ENCODE data around the gene SNX27.

Gene SNX27

DNA sequence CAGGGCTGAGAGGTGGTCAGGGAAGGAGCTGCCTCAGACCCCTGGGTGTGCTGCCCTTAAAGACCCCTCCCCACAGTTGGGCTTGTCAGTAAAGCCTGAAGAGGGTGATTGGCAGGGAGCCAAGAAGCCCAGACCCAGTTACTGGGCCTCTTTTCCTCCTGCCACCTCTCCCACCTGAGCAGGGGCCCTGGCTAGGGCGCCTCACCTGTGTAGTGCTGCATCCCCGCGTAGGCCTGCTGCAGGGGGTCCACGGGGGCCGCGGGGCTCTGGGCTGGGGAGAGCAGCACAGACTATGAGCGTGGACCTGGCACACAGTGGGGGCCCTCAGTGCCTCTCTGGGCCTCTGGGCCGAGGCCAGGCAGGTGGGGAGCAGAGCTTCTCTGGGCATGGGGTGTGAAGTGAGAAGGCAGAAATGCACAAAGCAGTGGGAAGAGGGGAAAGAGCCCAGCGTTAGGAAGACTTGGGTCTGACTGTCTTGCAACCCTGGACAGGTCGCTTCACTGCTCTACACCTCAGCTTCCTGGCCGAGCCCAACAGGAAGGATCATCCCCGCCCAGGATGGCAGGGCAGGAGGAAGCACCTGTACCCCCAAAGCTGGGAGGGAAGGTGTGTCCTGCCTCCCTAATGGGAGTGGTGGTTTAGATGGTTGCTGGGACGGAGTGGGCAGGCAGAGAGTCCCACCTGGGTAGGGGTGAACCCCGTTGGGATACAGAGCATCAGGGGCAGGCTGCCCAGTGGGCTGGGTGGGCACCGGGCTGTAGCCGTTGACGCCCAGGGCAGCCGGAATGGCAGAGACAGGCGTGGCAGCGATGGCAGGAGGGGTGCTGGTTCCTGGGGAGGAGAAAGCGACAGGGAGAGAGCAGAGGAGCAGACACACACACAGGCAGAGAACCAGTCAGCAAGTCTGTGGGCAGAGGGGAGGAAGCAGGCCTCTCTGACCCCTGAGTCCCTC lies 94.9 kb downstream of the SNX27 start:
- no peak for DNase-seq

- no peak for DNase-seq
Measured at GRCh38 chr1:151707541-151708065, 95.8 kb downstream of the SNX27 start.

DNA sequence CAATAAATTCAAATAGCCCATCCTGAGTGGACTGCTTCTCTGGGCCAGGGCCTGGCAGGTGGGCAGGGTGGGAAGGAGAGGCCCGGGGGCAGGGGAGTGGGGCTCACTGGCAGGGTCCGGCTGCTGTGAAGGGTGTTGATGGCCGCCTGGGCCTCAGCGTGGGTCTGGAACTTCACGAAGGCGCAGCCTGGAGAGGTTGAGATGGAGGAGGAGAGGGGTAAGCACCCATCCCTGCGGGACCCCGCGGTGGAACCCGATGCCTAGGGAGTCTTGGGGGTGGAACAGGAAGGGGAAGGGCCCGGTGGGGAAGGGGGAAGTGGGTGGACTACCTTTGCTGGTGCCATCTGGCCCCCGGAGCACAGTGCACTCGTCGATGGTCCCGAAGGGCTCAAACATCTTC lies 97.0 kb downstream of the SNX27 start:
- DNase-seq = no peak

DNA sequence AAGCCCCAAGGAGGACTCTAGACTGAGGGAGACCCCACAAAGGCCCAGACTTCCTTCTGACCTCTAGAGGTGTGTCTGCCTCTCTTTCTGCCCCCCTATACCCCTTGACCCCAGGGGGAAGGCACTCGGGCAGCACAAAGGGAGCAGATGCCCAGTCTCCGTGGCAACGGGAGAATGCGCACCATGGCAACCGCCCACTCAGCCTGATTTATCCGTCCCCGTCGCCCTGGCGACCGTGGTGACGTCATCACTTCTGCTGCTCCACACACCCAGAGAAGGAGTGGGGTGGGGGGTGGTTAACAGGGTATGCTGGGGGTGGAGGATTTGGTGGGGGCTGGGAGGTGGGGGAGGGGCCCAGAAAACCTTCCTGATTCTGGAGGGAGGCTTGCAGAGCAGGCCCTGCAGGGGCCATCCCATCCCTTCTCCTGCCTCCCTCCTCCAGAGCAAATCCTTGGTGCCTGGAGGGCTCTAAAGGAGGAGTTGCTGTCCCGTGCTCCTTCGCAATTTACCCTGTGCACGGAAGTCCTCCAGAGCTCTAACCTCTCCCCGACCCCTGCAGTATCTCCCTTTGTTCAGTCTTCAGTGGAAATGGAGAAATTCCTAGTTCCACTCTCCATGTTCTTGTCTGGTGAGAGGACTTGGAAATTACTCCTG lies 98.5 kb downstream of the SNX27 start:
- DNase-seq = peak; percentile 8

- DNase-seq = no peak
Measured at GRCh38 chr1:151711044-151711800, 99.4 kb downstream of the SNX27 start.

DNA sequence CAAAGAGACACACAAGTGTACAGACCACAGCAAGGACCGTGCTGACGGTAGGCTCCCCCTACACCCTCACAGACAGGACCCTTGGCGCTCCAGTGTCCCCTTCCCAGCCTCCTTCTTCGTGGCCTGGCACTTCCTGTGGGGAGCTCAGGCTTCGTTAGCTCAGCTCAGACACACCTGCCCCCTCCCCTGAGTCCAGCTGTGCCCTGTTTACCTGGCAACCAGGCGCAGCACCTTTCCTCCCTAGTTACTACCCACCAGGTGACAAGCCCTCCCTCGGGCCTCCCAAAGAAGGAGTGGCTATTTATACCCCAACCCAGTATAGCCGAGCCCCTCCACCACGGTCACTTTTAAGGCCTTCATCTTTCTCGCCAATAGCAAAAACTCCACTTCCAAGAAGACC lies 100.1 kb downstream of the SNX27 start:
- DNase-seq = no peak

DNA sequence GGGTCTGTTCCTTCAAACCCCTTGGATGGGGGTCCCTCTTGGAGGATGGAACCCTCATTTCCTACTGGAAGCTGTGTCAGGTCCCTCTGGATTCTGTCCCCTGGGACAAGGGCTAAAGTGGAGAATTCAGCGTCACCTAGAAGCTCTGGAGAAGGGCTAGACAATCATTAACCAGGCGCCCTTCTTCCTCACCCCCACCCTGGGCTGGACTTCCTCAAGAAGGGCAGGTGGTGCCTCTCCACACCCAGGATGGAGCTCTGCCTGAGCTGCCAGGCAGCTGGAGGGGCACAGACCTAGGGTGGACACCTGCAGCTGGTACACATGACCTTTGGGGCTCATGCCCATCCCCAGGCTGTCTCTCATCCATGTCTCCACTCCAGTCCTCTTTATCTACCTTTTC lies 101.2 kb downstream of the SNX27 start:
- no peak for DNase-seq

DNA sequence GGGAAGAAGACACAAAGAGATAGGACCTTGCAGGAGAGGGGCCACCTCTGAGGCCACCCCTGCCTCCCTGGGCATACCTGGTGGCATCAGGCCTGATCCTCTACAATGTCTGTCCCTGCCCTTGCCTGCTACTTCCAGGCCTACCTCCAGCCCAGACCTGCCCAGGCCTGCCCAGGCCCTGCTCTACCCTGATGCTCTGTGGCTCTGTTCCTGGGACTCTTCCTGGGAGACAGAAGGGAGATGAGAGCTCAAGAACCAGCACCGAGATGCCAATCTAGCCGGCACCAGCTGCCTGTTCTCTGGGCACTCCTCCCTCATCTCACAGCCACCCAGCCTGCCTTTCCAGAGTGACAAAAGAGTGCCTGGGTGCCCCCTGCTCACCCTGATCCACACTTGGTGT lies 102.0 kb downstream of the SNX27 start:
- DNase-seq = no peak

- peak; percentile 92 for DNase-seq
Measured at GRCh38 chr1:151714820-151715725, 103.2 kb downstream of the SNX27 start.

- DNase-seq = peak; percentile 52
Measured at GRCh38 chr1:151715726-151716404, 104.0 kb downstream of the SNX27 start.

DNA sequence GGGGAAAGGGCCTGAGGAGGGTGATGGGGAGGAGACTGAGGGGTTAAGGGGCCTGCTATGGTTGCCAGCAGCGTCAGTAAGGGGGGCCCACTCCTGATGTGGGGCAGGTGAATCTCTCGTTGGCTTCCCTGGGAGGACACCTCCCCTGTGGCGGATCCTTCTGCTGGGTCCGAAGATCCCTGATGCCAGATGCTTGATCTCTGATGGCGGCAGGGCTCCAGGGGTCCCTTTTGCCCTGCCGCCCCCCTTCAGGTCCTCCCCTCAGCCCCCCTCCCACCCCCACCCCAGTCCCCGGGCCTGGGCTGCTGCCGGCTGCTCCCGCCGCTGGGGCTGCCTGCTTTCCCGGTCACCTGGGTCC lies 104.5 kb downstream of the SNX27 start:
- no peak for DNase-seq

DNA sequence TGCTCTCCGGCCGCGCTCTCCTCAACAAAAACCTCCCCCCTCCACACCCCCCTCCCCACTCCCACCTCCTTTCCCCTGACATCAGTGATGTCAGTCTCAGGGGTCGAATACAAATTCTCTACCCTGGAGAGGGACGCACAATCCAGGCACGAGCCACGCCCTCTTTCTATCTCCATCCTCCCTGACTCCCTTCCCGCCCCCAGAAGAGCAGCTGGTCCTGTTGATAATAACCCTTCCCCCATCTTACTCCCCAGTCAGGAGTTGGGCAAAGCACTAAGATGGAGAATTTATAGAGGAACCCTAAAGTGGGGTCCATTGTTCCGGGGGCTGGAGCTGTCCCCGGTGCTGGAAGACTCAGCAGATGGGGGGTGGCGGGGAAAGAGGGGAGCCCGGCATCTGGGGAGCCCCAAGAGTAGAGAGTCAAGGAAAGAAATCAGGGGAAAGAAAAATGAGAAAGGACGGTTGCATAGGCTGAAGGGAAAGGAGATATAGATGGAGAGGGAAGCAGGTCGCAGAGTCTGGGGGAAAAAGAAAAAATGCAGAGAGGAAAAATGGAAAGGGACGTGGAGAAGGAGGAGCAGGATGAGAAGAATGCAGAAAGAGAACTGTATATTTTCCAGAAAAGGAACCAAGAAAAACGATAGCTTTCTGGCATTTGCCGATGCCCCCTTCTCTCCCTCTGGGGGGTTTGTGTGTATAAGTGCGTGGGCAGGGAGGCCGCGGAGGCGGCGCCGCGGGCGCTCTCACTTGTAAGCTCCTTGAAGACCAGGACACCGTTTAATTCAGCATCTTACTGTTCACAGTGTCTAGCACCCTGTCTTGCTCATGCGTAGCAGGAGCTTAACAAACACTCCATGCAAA lies 105.2 kb downstream of the SNX27 start, which contains the start of gene CELF3:
Gene CELF3, minus strand, starts transcription at position 33 of the 861 bp plus-strand sequence. CDS start 783 bp downstream, outside the sequence.
- DNase-seq = peak; percentile 88

- DNase-seq = no peak
Measured at GRCh38 chr1:151718011-151718431, 106.2 kb downstream of the SNX27 start.

- DNase-seq = no peak
Measured at GRCh38 chr1:151718666-151719065, 106.8 kb downstream of the SNX27 start.

DNA sequence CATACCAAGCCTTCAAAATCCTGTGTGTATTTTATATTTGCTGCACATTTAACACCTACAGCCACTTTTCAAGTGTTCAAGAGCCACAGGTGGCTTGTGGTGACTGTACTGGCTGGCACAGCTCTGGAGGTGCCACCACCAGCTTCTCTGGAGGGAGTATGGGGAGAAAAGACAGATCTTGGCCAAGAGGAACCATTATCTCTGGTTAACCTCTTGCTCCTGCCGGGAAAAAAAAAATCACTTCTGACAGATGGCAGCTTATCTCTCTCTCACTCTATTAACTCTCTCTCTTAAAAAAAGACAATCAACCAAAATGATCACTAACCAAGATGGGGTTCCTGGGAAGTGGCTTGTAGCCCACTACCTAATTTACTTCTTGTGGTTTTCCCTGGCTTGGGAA lies 108.3 kb downstream of the SNX27 start:
- peak; percentile 60 for DNase-seq

- DNase-seq = no peak
Measured at GRCh38 chr1:151720554-151720953, 108.7 kb downstream of the SNX27 start.

DNA sequence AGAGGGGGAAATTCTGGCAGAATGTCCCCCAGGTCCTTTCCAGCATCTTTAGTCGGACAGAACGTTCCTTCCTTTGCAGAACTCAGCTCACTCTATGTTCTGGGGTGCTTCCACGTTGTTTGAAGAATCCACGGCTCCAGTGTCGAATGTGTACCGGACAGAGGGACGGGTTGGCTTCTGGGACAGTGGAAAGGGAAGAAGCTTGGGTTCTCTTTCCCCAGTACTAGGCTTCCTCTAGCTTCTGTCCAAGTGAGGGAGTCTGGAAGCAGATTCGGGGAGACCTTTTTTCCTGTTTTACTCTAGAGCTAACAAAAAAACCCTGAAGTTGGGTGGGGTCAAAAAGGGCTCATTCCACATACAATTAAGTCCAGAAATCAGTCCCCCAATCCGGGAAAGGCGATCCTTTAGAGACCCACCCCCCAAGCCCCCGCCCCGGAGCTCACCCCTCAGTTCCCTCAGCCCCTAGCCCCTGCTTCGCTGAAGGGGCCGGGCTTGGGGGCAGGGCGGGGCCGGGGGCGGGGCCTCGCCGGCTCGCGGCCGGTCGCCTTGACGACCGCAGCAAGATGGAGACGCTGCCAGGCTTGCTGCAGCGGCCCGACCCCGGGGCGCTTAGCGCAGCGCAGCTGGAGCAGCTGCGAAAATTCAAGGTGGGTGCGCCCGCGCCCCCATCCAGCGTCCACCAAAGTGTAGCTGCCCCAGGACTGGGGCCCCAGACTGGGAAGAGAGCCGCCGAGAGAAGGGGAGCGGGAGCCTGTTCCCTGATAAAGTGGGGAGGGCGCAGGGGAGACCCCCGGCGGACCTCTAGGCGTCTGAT lies 109.3 kb downstream of the SNX27 start, which contains the start of gene RIIAD1:
Gene RIIAD1, plus strand, starts transcription at position 549 of the 814 bp plus-strand sequence. Its CDS starts 15 bp downstream, at position 564.
- DNase-seq = no peak

GRCh38 chr1:151721788-151722510 lies 110.1 kb downstream of the SNX27 start:
- no peak for DNase-seq

Data from hematopoietic multipotent progenitor cell treated with erythropoietin and hydrocortisone succinate and interleukin-3 and kit ligand, for 8 days (in vitro differentiated cells).